Pons (tissue), 1 donor: Measurements from ENCODE around the gene CEP128.

Source experiments
- DNase-seq: peaks from one replicate; pipeline ENCODE4 v3.0.0-alpha.2; 2016; ENCODE audit warnings: low spot score

The CEP128 gene

GRCh38 chr14:80475074-80475473 lies 466.5 kb downstream of the CEP128 start:
- no peak for DNase-seq

- DNase-seq: no peak
These were observed 473.0 kb downstream of the CEP128 start for GRCh38 chr14:80468331-80469122.

GRCh38 chr14:80465546-80466220 lies 475.9 kb downstream of the CEP128 start:
- no peak for DNase-seq

- no peak for DNase-seq
These were observed 476.9 kb downstream of the CEP128 start for GRCh38 chr14:80464531-80465149.

DNA sequence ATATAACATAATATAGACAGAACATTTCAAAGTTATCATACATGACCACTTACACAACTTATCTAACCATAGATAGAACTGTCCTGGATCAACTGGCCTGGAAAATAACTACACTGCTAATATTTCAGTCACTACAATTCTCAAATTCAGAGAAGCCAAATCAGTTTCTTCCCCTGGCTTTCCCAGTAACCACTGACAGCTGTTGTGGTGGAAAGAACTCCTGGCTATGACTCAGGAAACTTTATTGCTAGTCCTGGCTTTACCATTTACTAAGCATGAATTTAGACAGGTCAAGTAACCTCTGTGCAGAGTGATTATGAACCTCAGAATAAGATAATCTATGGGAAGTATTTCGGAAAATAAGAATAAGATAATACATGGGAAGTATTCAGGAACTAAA lies 485.3 kb downstream of the CEP128 start:
- no peak for DNase-seq

GRCh38 chr14:80455031-80455430 lies 486.5 kb downstream of the CEP128 start:
- DNase-seq: no peak

- DNase-seq: no peak
These were observed 493.3 kb downstream of the CEP128 start for GRCh38 chr14:80448267-80448666.

- DNase-seq: no peak
These were observed 494.1 kb downstream of the CEP128 start for GRCh38 chr14:80447392-80447791.
